ENCODE measurements around the gene ABHD17A. TPM values are rescaled to one million over a fixed set of nuclear protein-coding genes. Genes with fewer than 3 reads are reported as not detected.

ABHD17A gene
- total RNA-seq, 1 experiment from 2014 or later: 47.7 TPM

DNA sequence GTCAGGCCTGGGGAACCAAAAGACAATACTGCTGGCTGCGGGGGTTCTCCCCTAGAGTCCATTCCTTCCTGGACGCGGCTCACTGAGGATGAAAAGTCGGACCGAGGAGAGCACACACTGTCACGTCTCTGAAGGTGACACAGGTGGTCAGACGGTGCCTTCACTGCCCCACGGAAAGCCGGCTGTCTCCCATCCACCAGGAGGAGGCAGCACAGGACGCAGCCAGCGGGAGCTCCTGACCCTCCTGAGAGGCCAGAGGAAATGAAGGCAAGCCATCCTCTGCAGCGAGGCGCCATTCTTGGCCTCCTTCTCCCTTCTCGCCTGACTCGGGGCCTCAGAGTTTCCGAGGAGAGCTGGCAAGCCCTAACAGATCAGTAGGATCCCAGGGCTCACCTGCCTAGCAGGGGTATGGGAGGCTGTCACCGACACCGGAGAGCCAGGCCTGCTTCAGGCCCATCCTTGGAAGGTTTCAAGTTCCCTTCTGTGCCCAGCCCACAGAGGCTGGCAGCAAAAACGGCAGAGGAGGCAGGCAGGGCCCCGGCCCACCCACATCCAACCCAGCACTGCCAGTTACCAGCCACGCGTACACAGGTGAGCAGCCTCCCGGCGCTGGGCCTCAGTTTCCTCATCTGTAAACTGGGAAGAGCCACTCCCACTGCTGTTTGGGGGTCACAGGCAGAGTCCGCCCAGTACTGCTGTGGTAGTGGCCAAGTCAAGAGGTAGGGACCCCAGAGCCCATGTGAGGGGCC lies 41.5 kb downstream of the ABHD17A start:
- intact Hi-C loops (cut with micrococcal nuclease; ENCODE audit: unreplicated experiment): no loop called here
- H3K4me1 Mint-ChIP-seq (ENCODE audit: low read depth, unreplicated experiment): no peaks in the 10 kb centered on the region

DNA sequence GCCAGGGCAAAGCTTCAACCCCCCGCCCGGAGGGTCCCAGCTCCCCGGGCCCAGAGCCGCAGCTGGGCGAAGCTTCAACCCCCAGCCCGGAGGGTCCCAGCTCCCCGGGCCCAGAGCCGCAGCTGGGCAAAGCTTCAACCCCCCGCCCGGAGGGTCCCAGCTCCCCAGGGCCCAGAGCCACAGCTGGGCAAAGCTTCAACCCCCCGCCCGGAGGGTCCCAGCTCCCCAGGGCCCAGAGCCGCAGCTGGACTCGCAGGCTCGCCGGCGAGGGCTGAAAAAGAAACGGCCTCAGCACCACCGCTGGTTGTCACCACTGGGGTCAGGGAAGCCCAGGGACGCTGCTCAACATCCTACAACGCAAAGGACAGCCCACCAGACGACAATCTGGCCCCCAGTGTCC lies 42.2 kb downstream of the ABHD17A start:
- Histone ChIP-seq H3K4me3 (ENCODE audit: low read depth, low read length) (no peak overlapping the region), H3K36me3 (ENCODE audit: control insufficient read depth, insufficient read depth, low read length) (no peaks in the 10 kb centered on the region), H3K27me3 (replicated peaks; ENCODE audit: control insufficient read depth, insufficient read depth, low read length) (no peaks in the 10 kb centered on the region), H3K4me1 (peaks cover 4% of the 10 kb centered on the region; the same call in 1 of the 2 replicates), H3K9me3 (no peaks in the 10 kb centered on the region)
- DNase-seq: no peak
- ChIA-PET CTCF (no interaction called here), POLR2A (no interaction called here)
- no peak overlapping the region for H3K4me3 Mint-ChIP-seq (ENCODE audit: unreplicated experiment)
- intact Hi-C loops (cut with micrococcal nuclease; ENCODE audit: unreplicated experiment): no loop called here
- no peaks in the 10 kb centered on the region for H3K27me3 Mint-ChIP-seq (ENCODE audit: insufficient read depth, unreplicated experiment)
- no peaks in the 10 kb centered on the region for H3K4me1 Mint-ChIP-seq (ENCODE audit: low read depth, unreplicated experiment)
- no peaks in the 10 kb centered on the region for H3K9me3 Mint-ChIP-seq (ENCODE audit: unreplicated experiment)
- TF ChIP-seq, protein P1, sequence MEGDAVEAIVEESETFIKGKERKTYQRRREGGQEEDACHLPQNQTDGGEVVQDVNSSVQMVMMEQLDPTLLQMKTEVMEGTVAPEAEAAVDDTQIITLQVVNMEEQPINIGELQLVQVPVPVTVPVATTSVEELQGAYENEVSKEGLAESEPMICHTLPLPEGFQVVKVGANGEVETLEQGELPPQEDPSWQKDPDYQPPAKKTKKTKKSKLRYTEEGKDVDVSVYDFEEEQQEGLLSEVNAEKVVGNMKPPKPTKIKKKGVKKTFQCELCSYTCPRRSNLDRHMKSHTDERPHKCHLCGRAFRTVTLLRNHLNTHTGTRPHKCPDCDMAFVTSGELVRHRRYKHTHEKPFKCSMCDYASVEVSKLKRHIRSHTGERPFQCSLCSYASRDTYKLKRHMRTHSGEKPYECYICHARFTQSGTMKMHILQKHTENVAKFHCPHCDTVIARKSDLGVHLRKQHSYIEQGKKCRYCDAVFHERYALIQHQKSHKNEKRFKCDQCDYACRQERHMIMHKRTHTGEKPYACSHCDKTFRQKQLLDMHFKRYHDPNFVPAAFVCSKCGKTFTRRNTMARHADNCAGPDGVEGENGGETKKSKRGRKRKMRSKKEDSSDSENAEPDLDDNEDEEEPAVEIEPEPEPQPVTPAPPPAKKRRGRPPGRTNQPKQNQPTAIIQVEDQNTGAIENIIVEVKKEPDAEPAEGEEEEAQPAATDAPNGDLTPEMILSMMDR (IDR thresholded peaks at IDR 0.05; ENCODE audit: insufficient read depth in 1 of 2, low read depth in 1 of 2, low read length in 1 of 2, severe bottlenecking in 1 of 2, unreplicated experiment in 1 of 2): no peak
- no peak overlapping the region for H3K27ac Mint-ChIP-seq (ENCODE audit: unreplicated experiment)
- H3K36me3 Mint-ChIP-seq (ENCODE audit: insufficient read depth, unreplicated experiment): peaks cover 47% of the 10 kb centered on the region
- BruUV-seq (replicated peaks): no TSS peak

More for the DNA sequence above, 41.5 kb downstream of the ABHD17A start:
- Mint-ChIP-seq H3K27ac (ENCODE audit: unreplicated experiment) (no peak overlapping the region), H3K27me3 (ENCODE audit: insufficient read depth, unreplicated experiment) (no peaks in the 10 kb centered on the region), H3K36me3 (ENCODE audit: insufficient read depth, unreplicated experiment) (peaks cover 46% of the 10 kb centered on the region), H3K9me3 (ENCODE audit: unreplicated experiment) (no peaks in the 10 kb centered on the region), H3K4me3 (ENCODE audit: unreplicated experiment) (no peak overlapping the region)
- no peaks in the 10 kb centered on the region for H3K9me3 ChIP-seq
- TF ChIP-seq, protein P1 (IDR thresholded peaks at IDR 0.05; ENCODE audit: insufficient read depth in 1 of 2, low read depth in 1 of 2, low read length in 1 of 2, severe bottlenecking in 1 of 2, unreplicated experiment in 1 of 2): no peak
- no TSS peak for BruUV-seq (replicated peaks)
- H3K4me1 ChIP-seq: peaks cover 4% of the 10 kb centered on the region; the same call in 1 of the 2 replicates
- H3K4me3 ChIP-seq (ENCODE audit: low read depth, low read length): no peak overlapping the region
- no peak for DNase-seq
- no peaks in the 10 kb centered on the region for H3K36me3 ChIP-seq (ENCODE audit: control insufficient read depth, insufficient read depth, low read length)
- no peaks in the 10 kb centered on the region for H3K27me3 ChIP-seq (replicated peaks; ENCODE audit: control insufficient read depth, insufficient read depth, low read length)
- ChIA-PET POLR2A (no interaction called here), CTCF (interaction anchor here (0.6 kb wide), 1 partner anchor 296 kb away, joined by 5 read pairs; no protein-coding TSS in a partner anchor)

DNA sequence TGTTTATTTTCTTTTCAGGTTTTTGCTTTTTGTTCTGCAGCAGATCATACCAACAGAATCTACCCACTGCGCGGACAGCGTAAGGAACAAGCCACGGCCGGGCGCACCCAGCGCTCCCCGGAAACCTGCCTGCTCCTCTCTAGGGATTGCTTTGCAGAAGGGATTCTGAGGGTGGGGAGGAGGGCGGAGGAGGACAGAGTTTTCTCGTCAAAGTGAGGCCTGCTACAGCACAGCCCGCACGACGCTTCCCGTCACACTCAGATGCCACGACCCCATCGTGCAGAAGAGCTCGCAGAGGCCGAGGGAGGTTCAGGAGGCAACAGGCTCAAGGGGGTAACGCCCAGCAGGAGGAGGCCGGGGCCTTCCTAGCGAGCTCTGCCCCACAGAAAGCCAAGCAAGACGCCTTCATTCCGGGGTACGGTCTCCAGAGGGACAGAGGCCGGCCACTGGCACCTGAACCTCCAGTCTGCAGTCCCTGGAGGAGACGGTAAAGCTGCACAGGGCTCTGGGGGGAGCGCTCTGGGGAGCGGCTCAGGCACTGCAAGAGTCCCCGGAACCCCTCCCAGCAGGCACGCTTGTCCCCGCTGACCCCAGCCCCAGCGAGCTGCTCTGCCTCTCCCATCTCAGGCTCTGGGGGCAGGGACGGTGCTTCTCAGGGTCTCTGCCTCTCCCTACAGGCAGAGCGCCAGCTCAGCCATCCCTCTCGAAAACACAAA lies 43.9 kb downstream of the ABHD17A start:
- H3K4me1 Mint-ChIP-seq (ENCODE audit: low read depth, unreplicated experiment): no peaks in the 10 kb centered on the region
- H3K9me3 Mint-ChIP-seq (ENCODE audit: unreplicated experiment): no peaks in the 10 kb centered on the region
- no peak overlapping the region for H3K4me3 Mint-ChIP-seq (ENCODE audit: unreplicated experiment)
- no peak overlapping the region for H3K4me3 ChIP-seq (ENCODE audit: low read depth, low read length)
- peaks cover 56% of the 10 kb centered on the region for H3K36me3 Mint-ChIP-seq (ENCODE audit: insufficient read depth, unreplicated experiment)
- DNase-seq: no peak
- CTCF ChIA-PET: interaction anchor here (0.6 kb wide), 4 partner anchors 11 to 736 kb away, joined by 3 to 6 read pairs (median 4); no protein-coding TSS in a partner anchor
- H3K27me3 Mint-ChIP-seq (ENCODE audit: insufficient read depth, unreplicated experiment): no peaks in the 10 kb centered on the region
- no peaks in the 10 kb centered on the region for H3K36me3 ChIP-seq (ENCODE audit: control insufficient read depth, insufficient read depth, low read length)
- intact Hi-C loops (cut with micrococcal nuclease; ENCODE audit: unreplicated experiment): no loop called here
- no peak overlapping the region for H3K27ac Mint-ChIP-seq (ENCODE audit: unreplicated experiment)
- POLR2A ChIA-PET: no interaction called here
- no peaks in the 10 kb centered on the region for H3K27me3 ChIP-seq (replicated peaks; ENCODE audit: control insufficient read depth, insufficient read depth, low read length)
- H3K9me3 ChIP-seq: no peaks in the 10 kb centered on the region
- H3K4me1 ChIP-seq: no peaks in the 10 kb centered on the region
- BruUV-seq (replicated peaks): no TSS peak
- TF ChIP-seq, protein P1 (IDR thresholded peaks at IDR 0.05; ENCODE audit: insufficient read depth in 1 of 2, low read depth in 1 of 2, low read length in 1 of 2, severe bottlenecking in 1 of 2, unreplicated experiment in 1 of 2): no peak

Data from Caco-2 (cell line).